GM21423 (cell line): ENCODE data around the gene MAFG.
A peak's percentile ranks its signal among the peaks of the same experiment; 100 is the strongest.

ENCODE experiments used
- ATAC-seq: cut with Tn5 transposase; IDR thresholded peaks from one replicate; pipeline ENCODE4 v1.9.1; 2021; ENCODE audit warnings: mild to moderate bottlenecking, moderate library complexity; ENCODE audit not compliant: unreplicated experiment

Gene MAFG

GRCh38 chr17:81911277-81911961 lies 16.1 kb downstream of the MAFG start, which contains the start of gene PCYT2:
Gene PCYT2, minus strand, starts transcription at chr17:81911399. Its CDS starts 44 bp downstream, at chr17:81911355.
- ATAC-seq: peak; percentile 72

GRCh38 chr17:81910840-81911276 lies 16.7 kb downstream of the MAFG start:
- ATAC-seq: peak; percentile 32

GRCh38 chr17:81909966-81910839 lies 17.3 kb downstream of the MAFG start:
- ATAC-seq: no peak

GRCh38 chr17:81909231-81909630 lies 18.3 kb downstream of the MAFG start:
- no peak for ATAC-seq

GRCh38 chr17:81908793-81909192 lies 18.7 kb downstream of the MAFG start:
- no peak for ATAC-seq

GRCh38 chr17:81907219-81908145 lies 20.1 kb downstream of the MAFG start:
- ATAC-seq: no peak

- ATAC-seq: no peak
Measured at GRCh38 chr17:81906476-81907218, 20.9 kb downstream of the MAFG start.

- ATAC-seq: no peak
Measured at GRCh38 chr17:81905993-81906392, 21.5 kb downstream of the MAFG start.

- ATAC-seq: no peak
Measured at GRCh38 chr17:81905424-81905875, 22.1 kb downstream of the MAFG start.

GRCh38 chr17:81904600-81905423 lies 22.7 kb downstream of the MAFG start:
- no peak for ATAC-seq

- ATAC-seq: no peak
Measured at GRCh38 chr17:81903896-81904599, 23.5 kb downstream of the MAFG start.

GRCh38 chr17:81903415-81903831 lies 24.1 kb downstream of the MAFG start:
- no peak for ATAC-seq

- no peak for ATAC-seq
Measured at GRCh38 chr17:81902653-81903414, 24.7 kb downstream of the MAFG start.

- no peak for ATAC-seq
Measured at GRCh38 chr17:81902023-81902652, 25.4 kb downstream of the MAFG start, which contains the start of gene NPB. Gene NPB, plus strand, starts transcription at chr17:81902238. Its CDS starts 40 bp downstream, at chr17:81902278.

- ATAC-seq: no peak
Measured at GRCh38 chr17:81901167-81902022, 26.1 kb downstream of the MAFG start.

- ATAC-seq: no peak
Measured at GRCh38 chr17:81900181-81900820, 27.2 kb downstream of the MAFG start.
